TTC549 (cell line): Measurements from ENCODE around the gene RGS7BP.
A peak's percentile ranks its signal among the peaks of the same experiment; 100 is the strongest.
"Not testable (repeated sequence)": the region's sequence is repeated elsewhere in the genome, so short reads cannot be mapped to it uniquely, and the experiment has no call there.

Experiments used
- FAIRE-seq: peaks from 2 replicates; lab custom pipeline; 2012; peaks lifted over from hg19 to GRCh38; lab: Jason Lieb, UNC

Gene RGS7BP

DNA sequence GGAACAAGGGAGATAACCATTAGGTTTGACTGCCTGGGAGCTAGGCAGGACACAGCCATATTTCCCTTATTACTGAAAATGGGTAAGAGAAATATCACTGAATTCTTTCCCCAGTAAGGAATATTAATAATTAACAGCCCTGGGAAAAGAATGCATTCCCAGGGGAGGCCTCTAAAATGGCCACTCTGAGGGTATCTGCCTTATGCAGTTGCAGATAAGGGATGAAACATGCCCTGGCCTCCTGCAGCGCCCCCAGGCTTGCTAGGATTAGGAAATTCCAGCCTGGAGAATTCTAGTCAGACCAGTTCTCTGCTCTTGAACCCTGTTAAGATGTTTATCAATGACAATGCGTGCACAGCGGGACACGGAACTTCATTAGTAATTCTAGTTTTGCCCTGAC, 52.8 kb downstream of the RGS7BP start:
- FAIRE-seq, result not testable (repeated sequence)

DNA sequence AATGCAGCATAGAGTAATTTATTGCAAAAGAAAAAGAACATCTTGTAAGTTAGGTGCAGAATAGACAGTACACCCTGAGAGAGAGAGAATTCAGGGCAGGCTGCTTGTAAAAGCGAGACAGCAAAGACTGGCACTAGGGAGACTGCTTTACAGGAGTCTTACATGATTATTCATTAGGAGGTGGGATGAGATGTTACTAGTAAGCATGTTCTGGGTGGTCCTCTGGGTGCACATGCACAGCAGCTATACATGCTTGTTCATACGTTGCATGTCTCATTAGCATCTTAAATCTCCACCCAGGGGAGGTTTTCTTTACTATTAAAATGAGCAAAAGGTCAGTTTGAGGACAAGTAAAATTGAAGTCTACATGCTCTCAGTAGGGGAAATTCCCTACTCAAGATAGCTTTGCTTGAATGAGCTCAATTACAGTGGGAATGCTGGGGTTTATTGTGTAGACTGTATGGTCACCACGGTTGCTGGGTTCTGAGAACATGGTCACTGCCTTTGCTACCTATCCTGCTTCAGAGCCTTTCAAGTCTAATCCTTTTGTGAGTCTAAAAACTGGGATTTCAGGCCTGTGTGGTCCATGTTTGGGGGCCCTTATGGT, 60.6 kb downstream of the RGS7BP start:
- no peak for FAIRE-seq

DNA sequence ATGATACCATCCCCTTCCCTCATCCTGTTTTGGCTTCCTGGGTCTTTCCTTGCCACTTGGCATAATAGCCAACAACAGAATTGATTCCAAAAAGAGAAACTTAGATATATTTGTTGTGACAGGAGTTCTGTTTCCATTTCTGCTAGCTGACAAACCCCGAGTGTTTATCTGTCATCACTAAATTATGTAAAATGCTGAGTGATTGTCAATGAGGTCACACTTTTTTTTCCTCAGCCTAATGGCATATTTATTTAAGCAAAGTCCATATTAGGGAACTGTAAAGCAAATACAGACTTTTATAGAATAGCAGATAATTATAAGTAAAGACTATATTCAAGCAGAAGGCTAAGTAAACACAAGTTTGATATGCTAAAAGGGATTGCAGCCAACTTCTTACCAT, 64.0 kb downstream of the RGS7BP start:
- FAIRE-seq, result no peak

DNA sequence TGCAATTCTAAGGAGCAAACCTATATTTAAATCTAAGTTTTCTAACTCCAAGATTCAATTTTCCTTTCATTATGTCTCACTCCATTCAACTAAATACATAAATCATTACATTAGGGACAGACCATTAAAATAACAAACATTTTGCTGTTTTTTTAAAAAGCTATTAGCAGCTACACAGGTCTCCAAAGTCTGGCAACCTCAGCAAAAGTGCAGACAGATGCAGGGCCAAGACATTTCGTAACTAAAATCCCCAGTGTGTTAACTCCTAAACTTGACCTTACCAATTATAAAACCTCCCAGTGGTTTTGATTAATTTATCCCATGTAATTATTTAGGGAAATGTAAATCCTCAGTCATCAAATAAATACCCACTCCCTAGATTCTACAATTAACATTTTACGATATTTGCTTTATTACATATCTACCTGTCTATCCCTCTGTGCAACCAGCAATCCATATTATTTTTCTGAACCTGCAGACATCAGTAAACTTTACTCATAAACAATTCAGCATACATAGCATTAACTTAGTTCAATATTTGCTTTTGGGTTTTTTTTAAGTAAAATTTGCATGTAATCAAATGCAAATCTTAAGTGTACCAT, 64.7 kb downstream of the RGS7BP start:
- FAIRE-seq, result no peak

DNA sequence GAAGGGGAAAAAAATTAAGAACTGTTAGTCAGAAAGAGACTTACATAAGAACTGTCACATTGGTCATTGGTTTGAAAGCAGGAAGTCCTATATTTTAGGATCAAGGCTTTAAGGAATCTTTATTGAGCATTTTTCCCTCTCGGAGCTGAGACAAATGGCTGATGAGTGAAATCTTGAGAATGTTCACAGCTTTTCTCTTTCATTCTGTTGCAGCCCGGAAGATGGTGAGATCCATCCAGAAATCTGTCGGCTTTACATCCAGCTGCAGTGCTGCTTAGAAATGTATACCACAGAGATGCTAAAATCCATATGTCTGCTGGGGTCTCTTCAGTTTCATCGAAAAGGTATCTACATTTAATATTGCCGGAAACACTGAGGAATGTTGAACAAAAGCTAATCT, 69.7 kb downstream of the RGS7BP start:
- FAIRE-seq, result no peak

DNA sequence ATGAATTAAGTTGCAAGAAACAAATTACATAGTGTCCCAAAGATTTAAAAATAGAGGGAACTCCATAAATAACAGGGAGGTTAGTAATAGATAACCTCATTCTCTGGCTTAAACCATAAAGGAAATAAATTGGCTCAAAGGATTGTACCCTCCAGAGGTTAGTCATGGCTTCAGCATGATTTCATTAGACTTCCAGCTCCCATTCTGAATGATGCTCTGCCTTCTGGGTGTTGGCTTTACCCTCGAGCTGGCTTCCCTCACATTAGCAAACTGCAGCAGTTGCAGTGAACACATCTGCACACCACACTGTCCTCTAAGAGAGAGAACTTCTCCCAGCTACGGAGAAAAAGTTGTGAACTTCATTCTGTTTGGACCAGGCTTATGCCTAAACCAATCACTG, 70.4 kb downstream of the RGS7BP start:
- FAIRE-seq, result no peak

DNA sequence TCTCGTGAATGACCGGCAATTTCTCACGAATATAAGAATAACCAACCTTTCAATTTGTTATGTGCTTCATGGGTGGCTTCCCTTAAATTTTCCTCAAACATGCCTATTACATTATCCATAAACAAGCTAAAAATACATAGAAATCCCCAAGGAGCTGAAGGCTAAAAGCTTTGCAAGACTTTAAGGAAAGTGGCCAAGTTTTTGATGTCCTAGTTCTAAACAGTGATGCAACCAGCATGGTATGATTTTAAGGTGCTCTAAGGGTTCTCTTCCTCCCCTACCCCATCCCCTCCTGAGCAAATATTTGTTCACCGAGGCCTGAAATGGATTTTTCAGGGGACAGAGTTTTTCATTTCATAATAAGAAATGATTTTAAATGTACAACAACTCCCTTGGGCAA, 79.8 kb downstream of the RGS7BP start:
- no peak for FAIRE-seq

DNA sequence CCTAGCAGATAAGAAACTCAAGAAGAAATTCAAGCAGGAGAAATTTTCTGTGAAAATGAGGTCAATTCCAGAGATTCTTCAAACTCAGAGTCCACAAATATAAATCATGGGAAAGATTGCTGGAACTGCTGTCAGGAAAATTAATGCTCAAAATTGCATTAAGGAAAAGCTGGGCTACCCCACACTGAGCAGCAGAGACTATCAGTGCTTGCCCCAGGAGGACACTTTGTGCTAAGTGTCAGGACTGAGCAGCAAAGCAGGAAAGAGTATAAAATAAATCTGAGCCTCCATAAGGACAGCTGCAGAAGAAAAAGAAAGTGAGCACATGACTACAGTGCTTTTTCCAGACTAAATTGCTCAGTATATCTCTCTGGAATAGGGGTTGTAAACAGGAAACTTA, 81.6 kb downstream of the RGS7BP start:
- FAIRE-seq, result no peak

DNA sequence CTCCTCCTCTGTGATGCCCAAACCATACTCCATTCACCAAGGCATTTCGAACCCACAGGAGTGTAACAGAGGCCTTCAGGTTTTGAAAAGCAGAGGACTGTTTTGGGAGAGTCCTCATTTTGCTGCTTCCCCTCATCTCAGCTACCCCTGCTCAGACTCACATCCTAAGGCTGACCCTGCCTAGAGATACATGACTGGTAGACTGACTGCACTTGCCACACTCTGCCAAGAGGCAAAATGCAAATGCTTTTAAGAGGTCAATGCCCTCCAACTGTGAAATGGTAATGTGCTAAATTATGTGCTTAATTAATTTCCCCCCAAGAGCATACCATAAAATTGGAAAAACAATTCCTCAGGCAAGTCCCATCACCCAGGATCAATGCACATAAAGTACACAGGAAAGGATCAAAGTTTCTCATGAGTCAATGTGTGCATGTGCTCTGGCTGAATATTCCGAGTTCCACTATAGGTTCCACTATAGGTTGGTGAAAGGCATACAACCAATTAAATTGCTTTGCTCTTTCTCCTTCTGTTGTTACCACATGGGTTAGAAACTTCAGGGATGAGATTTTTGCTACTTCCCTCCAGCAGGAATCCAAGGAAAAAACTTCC, 87.0 kb downstream of the RGS7BP start:
- FAIRE-seq, result no peak

DNA sequence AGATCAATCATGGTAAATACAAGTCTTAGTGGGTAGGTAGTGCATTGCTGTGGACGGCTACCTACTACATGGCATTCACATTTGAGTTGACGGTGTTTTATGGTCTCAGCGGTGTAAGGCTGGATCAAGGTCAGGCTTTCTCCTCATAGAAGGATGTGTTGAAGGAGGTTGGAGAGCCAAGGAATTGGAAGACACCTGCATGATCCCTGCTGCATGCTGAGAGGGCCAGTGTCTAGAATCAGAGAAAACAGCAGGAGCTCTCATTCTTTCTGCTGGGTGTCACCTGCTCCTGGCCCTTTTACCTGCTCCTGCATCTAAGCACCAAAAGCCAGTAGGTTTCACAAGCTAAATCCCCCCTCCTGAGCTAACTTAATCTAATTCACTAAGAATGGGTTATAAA, 88.2 kb downstream of the RGS7BP start:
- no peak for FAIRE-seq

DNA sequence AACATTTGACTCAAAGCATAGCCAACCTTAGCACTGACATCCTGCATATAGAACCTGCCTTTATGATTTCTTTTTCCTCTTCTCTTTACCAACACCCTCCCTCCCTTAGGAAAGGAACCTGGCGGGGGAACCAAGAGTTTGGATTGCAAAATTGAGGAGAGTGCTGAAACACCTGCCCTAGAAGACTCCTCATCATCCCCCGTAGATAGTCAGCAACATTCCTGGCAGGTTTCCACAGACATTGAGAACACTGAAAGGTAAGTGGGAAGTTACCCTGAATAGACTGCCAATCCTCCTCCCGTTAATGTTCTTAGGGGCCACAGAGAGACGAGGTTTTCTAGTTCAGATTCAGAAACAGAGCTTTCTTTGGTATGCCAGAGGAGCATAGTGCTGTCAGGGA, 88.8 kb downstream of the RGS7BP start:
- FAIRE-seq, result no peak

DNA sequence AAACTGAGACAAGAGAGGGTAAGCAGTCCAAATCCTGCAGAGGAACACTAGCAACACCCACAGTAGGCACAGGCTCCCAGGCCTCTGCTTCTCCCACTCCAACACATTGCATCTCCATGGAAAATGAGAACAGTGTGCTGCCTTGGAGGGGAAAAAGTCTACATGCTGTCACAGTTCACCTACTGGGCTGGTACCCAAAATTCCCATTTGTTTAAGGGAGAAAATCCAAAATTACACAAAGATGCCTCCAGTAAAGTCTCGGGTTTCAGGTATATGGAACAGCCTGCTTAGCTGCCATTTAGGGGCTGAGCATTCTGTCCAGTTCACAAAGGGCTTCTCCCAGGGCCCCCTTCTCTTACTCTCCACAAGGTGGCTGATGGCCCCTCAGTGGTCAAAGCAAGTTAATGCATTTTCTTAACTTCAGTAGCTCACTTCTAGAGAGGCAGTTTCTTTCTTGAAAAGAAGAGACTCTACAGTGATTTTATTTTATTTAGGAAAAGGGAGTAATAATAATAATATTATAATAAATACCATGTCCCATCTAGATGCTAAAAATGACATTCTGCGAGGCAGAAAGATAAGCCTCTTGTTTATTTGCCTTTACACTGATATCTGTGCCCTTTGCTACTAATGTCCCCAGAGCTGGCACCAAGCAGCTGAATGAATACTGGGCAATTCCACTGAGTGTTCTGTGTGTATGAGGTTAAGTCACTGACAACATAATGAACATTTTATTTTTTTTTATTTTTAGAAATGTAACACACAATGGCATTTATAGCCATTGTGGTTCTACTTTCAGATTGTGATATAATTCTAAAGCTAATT, 89.4 kb downstream of the RGS7BP start:
- FAIRE-seq, result peak; percentile 3

DNA sequence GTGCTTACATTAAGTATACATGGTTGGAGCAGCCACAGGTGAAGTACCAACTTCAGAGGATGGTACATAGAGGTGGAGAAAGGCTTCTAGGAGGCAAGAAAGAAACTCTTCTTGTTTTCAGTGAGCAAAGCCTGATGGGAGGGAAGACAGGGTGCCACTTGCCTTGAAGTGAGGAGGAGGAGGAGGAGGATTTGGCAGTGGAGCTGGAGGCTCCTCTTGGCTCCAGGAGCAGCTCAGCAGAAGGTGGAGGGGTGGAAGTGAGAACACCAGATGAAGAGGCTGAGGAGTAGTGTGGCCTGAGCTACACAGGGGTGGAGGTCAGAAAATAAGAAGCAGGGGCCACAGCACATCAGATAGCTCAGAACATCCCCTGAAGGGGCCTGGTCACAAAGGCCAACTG, 93.4 kb downstream of the RGS7BP start:
- no peak for FAIRE-seq

DNA sequence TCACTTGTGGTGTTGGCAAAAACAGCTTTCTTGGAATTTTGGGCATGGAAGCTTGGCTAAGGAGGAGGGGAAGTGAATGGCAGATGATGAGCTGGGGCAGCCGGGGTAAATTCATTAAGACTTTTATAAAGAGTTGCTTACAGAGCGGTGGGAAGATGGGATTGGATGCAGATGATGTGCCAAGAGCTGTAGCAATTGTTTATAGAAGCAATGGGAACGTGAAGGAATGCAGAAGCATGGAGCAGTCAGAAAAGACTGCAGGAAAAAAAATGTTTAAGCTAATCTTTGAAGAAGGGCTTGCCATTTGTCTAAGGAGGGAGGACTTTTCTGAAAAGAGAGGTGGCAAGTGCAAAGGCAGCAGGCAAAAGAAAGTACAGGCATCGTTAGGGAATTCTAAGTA, 97.9 kb downstream of the RGS7BP start:
- no peak for FAIRE-seq

DNA sequence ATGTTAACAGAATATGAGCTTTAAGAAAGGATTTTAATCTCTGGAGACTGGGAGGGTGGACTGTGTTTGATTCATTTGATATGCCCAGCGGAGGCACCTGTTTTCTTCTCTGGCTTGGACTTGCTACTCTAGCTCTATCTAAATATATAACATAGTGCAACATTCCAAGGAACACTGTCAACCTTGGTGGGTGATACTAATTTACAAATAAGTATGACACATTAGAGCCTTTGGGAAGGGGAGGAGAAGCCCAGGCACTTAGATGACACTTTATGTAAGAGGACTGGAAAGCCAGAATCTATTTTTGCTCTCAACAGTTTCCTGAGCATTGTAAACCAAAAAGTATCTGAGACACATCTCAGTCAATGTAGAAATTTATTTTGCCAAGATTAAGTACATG, 101.1 kb downstream of the RGS7BP start:
- no peak for FAIRE-seq

DNA sequence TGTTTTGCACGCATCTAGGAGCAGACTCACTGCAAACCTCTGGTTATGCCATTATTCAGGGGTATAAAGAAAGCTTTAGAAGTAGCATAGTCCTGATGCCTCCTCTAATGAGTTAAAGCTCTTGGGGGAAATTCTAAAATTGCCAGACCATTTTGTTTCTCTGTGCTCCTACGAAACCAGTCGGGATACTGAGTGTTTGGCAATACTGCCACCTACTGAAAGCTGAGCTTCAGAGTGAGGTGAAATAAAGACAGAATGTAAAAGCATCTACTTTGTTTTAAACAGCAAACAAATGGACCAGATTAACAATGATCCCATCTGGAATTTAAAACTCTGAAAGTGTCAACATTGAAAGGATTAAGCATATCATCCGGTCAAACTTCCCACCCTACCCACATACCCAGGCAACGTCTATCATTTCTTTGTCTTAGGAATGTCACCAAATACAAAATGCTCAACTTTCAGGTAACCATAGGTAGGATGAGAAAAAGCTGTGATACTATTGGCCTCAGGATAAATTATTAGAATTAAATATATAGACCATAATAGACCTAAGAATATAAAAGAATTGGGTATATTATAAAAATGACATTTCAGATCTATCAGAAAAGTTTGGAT, 106.6 kb downstream of the RGS7BP start:
- FAIRE-seq, result peak; percentile 90

DNA sequence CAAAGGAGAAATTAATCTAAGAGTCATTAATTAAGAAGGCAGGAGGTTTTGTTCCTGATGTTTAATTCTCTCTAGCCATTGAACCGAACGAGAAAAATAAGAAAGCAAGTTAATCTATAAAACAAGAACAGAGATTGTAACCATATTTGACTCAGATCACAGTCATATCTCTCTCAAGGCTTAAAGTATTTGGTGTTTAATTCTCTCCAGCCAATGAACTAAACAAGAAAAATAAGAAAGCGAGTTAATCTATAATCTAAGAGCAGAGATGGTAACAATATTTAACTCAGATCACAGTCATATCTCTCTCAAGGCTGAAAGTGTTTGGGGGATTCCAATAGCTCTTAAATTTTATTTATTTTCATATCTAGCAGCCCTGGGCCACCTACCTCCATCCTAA, 110.1 kb downstream of the RGS7BP start:
- no peak for FAIRE-seq

DNA sequence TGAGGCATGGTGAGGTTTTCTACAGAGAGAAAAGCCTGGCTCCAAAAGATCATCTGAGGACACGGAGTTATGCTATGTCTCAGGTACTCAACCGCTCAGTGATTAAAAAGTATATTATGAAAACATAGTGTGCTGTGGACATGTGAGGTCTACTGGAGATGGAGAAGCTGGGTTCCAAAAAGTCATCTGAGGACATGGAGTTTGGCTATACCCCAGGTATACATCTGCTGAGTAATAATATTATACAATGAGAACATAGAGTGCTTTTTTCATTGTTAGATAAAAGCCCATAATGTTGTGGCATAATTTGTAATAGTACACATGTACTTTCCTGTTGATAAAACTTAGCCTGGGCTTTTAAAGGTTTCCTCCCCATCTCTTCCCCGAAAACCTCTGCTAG, 113.8 kb downstream of the RGS7BP start:
- FAIRE-seq, result no peak

DNA sequence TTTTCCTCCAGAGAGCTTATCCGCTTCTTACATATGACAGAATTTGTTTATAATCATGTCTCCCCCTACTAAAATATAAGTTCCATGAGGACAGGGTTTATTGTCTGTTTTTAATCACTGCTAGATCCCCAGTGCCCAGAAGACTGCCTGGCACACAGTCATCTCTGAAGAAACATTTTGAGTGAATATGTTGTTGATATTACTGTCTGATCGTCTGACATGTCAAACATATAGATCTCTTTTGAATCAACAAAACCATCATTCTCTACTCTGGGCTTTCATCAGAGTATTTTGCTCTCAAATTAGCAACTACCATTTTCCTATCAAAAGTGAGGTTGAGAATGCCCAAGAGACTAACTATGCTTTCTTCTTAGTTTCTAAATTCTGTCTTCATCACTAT, 117.2 kb downstream of the RGS7BP start:
- no peak for FAIRE-seq

DNA sequence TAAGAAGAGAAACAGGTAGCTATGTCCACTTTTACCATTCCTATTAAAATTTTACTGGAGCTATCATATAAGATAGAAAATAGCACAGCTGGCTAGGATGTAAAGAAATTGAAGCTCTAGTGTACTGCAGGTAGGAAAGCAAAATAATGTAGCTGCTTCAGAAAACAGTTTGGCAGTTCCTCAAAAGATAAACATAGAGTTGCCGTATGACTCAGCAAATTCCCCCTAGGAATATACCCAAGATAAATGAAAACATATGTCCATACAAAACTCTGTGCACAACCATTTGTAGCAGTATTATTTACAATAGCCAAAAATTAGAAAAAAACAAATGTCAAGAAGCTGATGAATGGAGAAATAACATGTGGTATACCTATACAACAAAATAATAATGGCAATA, 119.9 kb downstream of the RGS7BP start:
- FAIRE-seq, result no peak

DNA sequence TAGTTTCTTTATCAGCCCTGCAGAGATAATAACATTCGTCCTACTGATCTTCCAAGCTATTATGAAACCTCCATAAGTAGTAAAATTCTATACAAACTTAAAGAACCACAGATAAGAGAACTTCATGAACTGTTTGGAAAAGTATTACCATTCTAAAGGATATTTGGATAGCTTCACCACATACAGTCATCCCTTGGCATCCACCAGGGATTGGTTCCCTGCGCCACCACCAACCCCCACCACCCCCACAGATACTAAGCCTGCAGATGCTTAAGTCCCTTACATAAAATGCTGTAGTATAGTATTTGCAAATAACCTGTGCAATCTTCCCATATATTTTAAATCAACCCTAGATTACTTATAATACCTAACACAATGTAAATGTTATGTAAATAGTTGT, 123.1 kb downstream of the RGS7BP start:
- FAIRE-seq, result no peak

DNA sequence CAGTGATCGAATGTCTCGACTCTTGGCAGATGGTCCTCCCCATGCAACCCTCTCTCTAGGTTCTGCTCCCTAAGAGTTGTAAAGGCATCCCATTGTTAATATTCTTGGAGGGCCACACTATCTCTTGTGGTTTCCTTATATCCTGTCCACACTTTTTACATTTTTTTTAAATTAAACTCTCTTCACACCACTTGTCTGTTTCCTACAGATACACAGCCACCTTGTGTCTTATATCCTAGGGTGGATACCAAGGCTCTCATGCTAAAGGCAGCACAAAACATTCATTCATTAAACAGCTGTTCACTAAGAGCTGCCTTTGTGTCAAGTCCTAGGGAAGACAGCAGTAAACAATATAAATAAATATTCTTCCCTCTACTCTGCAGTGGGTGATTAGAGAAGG, 124.0 kb downstream of the RGS7BP start:
- no peak for FAIRE-seq

DNA sequence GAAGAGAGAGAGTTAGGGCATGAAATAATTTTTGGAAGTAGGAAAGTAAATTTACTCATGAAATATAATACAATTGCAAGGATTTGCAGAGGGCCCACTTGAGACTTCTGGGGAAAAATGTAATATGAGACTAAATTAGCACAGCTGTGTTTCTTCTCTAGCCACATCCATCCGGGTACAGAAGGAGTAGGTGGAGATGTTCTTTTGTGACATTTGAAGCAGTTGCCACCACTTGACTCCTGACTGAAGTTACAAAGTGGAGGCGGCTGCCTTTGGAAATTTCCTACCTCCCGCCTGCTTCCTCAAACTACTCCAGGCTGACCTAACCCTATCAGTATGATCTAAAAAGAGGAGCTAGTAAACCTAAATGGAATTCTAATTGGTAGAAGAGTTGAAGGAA, 126.4 kb downstream of the RGS7BP start:
- no peak for FAIRE-seq
